AG04450 (cell line): Measurements from ENCODE around the gene RBM4. TPM values are rescaled to one million over a fixed set of nuclear protein-coding genes. Genes with fewer than 3 reads are reported as not detected.
"Not testable (repeated sequence)": the region's sequence is repeated elsewhere in the genome, so short reads cannot be mapped to it uniquely, and the experiment has no call there.

Experiments
- CTCF ChIA-PET: fragments of 300-600, 350-600 bp; formaldehyde crosslinking; extraction: SDS; loops from one replicate; lab custom pipeline; 2022; ENCODE audit warnings: antibody characterized with exemption, inconsistent platforms; lab: Charles Lee
- POLR2A ChIA-PET: fragments of 350-600 bp; formaldehyde crosslinking; extraction: SDS; loops from one replicate; lab custom pipeline; 2021; ENCODE audit warnings: antibody characterized with exemption, inconsistent platforms; lab: Yijun Ruan, JAX
- DNase-seq: peaks from one replicate; pipeline ENCODE4 v3.0.0-alpha.2; 2011; ENCODE audit warnings: low read depth, low spot score
- H3K27ac ChIP-seq: one replicate; pipeline ENCODE4 v1.5.1; 2012; ENCODE audit warnings: low read depth, low read length, control low read depth
- H3K27me3 ChIP-seq: one replicate; pipeline ENCODE4 v1.6.0; 2012; ENCODE audit warnings: low read length; ENCODE audit not compliant: control insufficient read depth, insufficient read depth
- H3K4me3 ChIP-seq: 2 replicates; pipeline ENCODE4 v1.5.1; 2011; ENCODE audit warnings: mild to moderate bottlenecking, low read depth, low read length, control low read depth
- H3K9me3 ChIP-seq: 2 replicates; pipeline ENCODE4 v1.5.1; 2012; ENCODE audit warnings: low read length; ENCODE audit not compliant: control insufficient read depth, insufficient read depth
- CTCF ChIP-seq: IDR thresholded peaks from 2 replicates; pipeline ENCODE4 v1.5.1; 2011; ENCODE audit warnings: low read depth, low read length, control low read depth, inconsistent platforms
- polyA minus RNA-seq: library from RNA; depleted of rRNA, polyadenylated mRNA; stranded (reverse); fragments of >200 nt; gene quantifications from 2 replicates; pipeline ENCODE4 v1.2.3, GENCODE V29; 2011; rRNA and poly(A)+ RNA removed
- polyA plus RNA-seq: library from polyadenylated mRNA; depleted of rRNA; stranded (reverse); fragments of >200 nt; gene quantifications from 2 replicates; pipeline ENCODE4 v1.2.3, GENCODE V29; 2011; rRNA removed

Gene RBM4, protein sequence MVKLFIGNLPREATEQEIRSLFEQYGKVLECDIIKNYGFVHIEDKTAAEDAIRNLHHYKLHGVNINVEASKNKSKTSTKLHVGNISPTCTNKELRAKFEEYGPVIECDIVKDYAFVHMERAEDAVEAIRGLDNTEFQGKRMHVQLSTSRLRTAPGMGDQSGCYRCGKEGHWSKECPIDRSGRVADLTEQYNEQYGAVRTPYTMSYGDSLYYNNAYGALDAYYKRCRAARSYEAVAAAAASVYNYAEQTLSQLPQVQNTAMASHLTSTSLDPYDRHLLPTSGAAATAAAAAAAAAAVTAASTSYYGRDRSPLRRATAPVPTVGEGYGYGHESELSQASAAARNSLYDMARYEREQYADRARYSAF
- 234 and 272 TPM in 2 replicates for polyA plus RNA-seq
- 167 and 183 TPM in 2 replicates for polyA minus RNA-seq

DNA sequence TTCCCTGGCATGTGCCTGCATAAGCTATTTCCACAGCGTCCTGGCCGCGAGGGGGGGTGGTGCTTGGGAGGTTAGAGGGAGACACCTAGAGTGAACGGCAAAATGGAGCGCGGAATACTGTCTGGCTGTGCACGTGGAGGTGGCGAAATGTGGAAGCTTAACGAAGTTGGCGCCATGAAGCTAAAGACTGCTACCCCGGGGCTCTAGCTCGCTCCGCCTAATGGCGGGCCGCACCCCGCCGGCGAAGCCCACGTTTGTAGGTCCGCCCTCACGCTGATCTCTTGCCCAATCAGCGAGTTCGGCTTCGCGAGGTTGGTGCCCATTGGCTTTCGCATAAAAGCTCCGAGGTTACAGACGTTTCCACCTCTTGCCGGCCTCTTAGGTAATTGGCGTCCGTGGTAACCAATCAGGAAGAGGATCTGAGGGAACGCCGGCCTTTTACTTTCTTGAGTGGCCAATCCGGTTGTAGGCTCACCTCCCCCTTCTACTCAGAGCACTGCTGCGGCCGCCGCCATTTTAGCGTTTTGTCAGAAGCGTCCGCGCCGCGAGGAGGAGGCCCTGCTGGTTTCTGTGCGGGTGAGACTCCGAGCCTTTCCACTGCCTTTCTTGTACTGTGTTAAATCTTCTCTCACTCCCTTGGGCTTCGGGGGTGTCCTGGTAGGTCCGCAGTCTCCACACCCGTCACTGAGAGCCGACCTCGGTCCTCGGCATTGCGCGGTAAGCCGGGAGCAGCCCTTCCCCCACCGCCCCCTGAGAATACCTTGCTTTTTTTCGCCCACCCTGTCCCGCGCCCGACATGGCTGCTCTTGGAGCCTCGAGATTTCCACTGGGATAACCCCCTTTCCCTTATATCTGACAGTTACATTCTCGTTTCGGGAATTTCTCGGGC, at the start of gene RBM4:
Gene RBM4 (plus strand): TSS at position 527 of the 889 bp plus-strand sequence. CDS start 1,009 bp downstream, outside the sequence.
- peak within 1 kb of the TSS; percentile 98 for H3K4me3 ChIP-seq
- DNase-seq, result peak; percentile 100
- peaks cover 1% of the 10 kb centered on the region; the same call in 1 of the 2 replicates for H3K9me3 ChIP-seq
- TF ChIP-seq CTCF, result 0 out of 2 replicates have a peak, but pooled peaks have one; percentile 21
- CTCF ChIA-PET, result interaction anchor here (0.8 to 1.4 kb wide), 3 partner anchors 19 to 46 kb away, joined by 3 to 5 read pairs (median 3); partner anchors contain the start of genes CCDC87 and CCS
- H3K27ac ChIP-seq, result peak within 1 kb of the TSS; percentile 88
- POLR2A ChIA-PET, result interaction anchor here (0.7 to 3.0 kb wide), 16 partner anchors 9 to 468 kb away, joined by 3 to 61 read pairs (median 5); partner anchors contain the start of genes ACTN3, CTSF, DPP3 and RBM14
- H3K27me3 ChIP-seq, result no peaks in the 10 kb centered on the region

- ChIA-PET CTCF (interaction anchor here (0.7 kb wide), 1 partner anchor 12 kb away, joined by 6 read pairs; no protein-coding TSS in a partner anchor), POLR2A (interaction anchor here (0.6 to 1.1 kb wide), 2 partner anchors 27 to 89 kb away, joined by 3 read pairs; no protein-coding TSS in a partner anchor)
- H3K4me3 ChIP-seq, DNase-seq, H3K27ac ChIP-seq, H3K27me3 ChIP-seq: not testable (repeated sequence)
- H3K9me3 ChIP-seq, result peaks cover 22% of the 10 kb centered on the region
Observed at GRCh38 chr11:66589315-66589714, 49.2 kb upstream of the RBM4 start.

GRCh38 chr11:66589996-66590675, 48.4 kb upstream of the RBM4 start:
- DNase-seq, result no peak
- CTCF ChIA-PET, result interaction anchor here (1.1 to 1.2 kb wide), 2 partner anchors 11 to 89 kb away, joined by 4 to 5 read pairs; no protein-coding TSS in a partner anchor
- peaks cover 22% of the 10 kb centered on the region for H3K9me3 ChIP-seq

DNA sequence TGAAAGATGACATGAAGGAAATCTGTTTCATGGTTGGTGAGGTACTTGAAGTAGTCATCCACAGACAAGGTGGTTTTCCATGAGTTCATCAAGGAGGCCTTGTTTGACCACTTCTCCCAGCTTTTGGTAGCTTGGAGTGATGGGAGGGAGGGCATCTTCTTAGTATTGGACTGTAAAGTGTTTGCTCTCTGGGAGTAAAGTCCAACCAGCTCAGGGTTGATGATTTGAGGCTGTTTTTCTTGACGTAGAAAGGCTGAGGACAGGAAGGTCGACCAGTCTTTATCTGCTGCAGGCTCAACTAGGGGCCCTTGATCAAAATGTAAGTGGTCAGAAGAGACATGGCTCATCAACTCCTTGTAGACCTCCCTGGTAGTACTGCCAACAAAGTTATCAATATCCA, 47.3 kb upstream of the RBM4 start:
- ChIA-PET CTCF (interaction anchor here (0.7 to 1.2 kb wide), 3 partner anchors 12 to 88 kb away, joined by 3 to 5 read pairs (median 4); no protein-coding TSS in a partner anchor), POLR2A (no interaction called here)
- Histone ChIP-seq H3K27ac (no peak overlapping the region), H3K4me3 (no peak overlapping the region), H3K27me3 (peaks cover 4% of the 10 kb centered on the region), H3K9me3 (peaks cover 22% of the 10 kb centered on the region)
- no peak for TF ChIP-seq CTCF
- no peak for DNase-seq

More at GRCh38 chr11:66589996-66590675, 48.4 kb upstream of the RBM4 start:
- Histone ChIP-seq H3K27ac (no peak overlapping the region), H3K27me3 (peaks cover 4% of the 10 kb centered on the region), H3K4me3 (no peak overlapping the region)
- no peak for TF ChIP-seq CTCF
- POLR2A ChIA-PET, result interaction anchor here (0.6 to 1.1 kb wide), 2 partner anchors 28 to 88 kb away, joined by 3 read pairs; no protein-coding TSS in a partner anchor
